ENCODE data around the gene C1QTNF6.
A peak's percentile ranks its signal among the peaks of the same experiment; 100 is the strongest.

DNA sequence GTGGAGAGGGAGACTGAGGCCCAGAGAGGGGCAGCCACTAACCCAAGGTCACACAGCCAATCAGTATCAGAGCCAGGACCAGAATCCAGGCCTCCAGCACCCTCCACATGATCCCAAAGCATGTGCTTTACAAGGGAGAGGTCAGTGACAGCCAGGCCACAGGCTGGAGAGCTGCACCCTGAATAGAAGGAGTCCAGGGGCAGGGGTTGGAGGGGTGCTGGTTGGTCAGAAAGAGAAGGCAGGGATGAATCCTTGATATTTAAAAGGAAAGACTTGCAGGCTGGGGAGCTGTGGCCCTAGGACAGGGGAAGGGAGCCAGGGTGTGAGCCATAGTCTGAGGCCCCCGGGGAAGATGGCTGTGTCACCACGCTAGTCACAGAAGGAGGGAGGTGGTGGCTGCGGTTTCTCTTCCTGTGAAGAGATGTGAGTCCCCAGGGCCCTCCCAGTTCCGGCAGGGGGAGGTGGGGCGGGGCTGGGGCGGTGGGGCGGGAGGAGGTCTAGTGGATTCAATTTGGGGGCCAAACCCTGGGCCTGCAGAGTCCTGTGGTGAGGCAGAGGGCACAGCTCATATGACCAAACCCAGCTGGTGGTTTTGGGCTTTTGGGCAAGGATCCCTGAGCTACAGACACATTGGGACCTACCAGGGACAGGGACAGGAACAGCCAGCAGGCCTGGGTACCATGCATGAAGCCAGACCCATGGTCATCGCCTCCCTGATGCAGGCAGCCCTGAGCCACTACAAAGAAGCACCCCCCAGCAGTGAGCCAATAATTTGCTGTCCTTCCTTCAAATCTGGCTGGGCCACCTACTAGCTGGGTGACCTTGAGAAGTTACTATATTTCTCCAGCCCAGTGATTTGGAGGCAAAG is 42.0 kb upstream of the C1QTNF6 start:
- peak; percentile 62; the same call in 1 of the 2 replicates for TF ChIP-seq POLR2AphosphoS5 (IDR thresholded peaks at IDR 0.05; ENCODE audit: low read depth)
- TF ChIP-seq, protein P1, sequence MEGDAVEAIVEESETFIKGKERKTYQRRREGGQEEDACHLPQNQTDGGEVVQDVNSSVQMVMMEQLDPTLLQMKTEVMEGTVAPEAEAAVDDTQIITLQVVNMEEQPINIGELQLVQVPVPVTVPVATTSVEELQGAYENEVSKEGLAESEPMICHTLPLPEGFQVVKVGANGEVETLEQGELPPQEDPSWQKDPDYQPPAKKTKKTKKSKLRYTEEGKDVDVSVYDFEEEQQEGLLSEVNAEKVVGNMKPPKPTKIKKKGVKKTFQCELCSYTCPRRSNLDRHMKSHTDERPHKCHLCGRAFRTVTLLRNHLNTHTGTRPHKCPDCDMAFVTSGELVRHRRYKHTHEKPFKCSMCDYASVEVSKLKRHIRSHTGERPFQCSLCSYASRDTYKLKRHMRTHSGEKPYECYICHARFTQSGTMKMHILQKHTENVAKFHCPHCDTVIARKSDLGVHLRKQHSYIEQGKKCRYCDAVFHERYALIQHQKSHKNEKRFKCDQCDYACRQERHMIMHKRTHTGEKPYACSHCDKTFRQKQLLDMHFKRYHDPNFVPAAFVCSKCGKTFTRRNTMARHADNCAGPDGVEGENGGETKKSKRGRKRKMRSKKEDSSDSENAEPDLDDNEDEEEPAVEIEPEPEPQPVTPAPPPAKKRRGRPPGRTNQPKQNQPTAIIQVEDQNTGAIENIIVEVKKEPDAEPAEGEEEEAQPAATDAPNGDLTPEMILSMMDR (IDR thresholded peaks at IDR 0.05; ENCODE audit: insufficient read depth, low read length): no peak
- TF ChIP-seq, protein P2, sequence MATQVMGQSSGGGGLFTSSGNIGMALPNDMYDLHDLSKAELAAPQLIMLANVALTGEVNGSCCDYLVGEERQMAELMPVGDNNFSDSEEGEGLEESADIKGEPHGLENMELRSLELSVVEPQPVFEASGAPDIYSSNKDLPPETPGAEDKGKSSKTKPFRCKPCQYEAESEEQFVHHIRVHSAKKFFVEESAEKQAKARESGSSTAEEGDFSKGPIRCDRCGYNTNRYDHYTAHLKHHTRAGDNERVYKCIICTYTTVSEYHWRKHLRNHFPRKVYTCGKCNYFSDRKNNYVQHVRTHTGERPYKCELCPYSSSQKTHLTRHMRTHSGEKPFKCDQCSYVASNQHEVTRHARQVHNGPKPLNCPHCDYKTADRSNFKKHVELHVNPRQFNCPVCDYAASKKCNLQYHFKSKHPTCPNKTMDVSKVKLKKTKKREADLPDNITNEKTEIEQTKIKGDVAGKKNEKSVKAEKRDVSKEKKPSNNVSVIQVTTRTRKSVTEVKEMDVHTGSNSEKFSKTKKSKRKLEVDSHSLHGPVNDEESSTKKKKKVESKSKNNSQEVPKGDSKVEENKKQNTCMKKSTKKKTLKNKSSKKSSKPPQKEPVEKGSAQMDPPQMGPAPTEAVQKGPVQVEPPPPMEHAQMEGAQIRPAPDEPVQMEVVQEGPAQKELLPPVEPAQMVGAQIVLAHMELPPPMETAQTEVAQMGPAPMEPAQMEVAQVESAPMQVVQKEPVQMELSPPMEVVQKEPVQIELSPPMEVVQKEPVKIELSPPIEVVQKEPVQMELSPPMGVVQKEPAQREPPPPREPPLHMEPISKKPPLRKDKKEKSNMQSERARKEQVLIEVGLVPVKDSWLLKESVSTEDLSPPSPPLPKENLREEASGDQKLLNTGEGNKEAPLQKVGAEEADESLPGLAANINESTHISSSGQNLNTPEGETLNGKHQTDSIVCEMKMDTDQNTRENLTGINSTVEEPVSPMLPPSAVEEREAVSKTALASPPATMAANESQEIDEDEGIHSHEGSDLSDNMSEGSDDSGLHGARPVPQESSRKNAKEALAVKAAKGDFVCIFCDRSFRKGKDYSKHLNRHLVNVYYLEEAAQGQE (IDR thresholded peaks at IDR 0.05; ENCODE audit: insufficient replicate concordance, low read depth): no peak
